Medulla oblongata (tissue), 1 donor: ENCODE results near the gene POMGNT1.
"Not testable (repeated sequence)": the region's sequence is repeated elsewhere in the genome, so short reads cannot be mapped to it uniquely, and the experiment has no call there.

Experiments
- DNase-seq: peaks from one replicate; pipeline ENCODE4 v3.0.0-alpha.2; 2015; ENCODE audit errors: extremely low spot score

Gene POMGNT1

DNA sequence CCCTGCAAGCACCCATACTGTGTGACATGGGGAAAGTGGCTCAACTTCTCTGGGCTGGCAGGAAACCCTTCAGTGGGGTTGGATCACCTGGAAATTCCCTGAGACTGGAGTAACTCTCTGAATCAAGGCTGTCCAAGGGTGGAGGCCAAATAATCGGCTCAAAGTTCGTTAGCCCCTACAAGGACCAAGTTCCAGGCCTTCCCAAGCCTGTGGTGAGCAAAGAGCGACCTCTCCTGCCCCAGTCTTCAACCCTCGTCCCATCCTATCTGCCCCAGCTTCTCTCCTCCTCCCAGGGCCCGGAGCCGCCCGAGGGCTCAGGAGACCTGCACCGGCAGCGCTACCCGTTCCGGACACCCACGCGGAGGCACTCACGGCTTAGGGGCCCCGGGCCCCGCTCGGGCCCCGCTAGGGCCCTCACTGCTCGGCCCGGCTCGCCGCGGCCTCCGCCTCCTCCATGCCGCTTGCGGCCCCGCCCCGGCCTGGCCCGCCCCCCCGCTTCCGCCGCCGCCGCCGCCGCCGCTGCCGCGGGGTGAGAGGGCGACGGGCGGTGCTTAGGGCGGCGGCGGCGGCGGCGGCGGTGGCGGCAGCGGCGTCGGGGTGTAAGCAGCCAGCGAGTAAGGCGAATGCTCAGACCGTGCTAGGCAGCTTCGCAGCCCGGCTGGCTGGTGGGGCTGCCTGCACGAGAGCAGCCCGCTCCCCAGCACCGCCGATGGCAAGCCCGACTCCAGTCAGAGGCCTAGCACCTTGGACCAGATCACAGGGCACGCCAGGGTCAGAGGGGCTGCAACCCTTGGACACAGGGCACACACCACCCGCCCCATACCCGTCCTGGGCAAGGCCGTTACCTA is at the start of gene POMGNT1:
Gene POMGNT1 (minus strand): TSS at position 471 of the 848 bp plus-strand sequence. CDS start 613 bp downstream, outside the sequence.
- peak; percentile 58 for DNase-seq

DNA sequence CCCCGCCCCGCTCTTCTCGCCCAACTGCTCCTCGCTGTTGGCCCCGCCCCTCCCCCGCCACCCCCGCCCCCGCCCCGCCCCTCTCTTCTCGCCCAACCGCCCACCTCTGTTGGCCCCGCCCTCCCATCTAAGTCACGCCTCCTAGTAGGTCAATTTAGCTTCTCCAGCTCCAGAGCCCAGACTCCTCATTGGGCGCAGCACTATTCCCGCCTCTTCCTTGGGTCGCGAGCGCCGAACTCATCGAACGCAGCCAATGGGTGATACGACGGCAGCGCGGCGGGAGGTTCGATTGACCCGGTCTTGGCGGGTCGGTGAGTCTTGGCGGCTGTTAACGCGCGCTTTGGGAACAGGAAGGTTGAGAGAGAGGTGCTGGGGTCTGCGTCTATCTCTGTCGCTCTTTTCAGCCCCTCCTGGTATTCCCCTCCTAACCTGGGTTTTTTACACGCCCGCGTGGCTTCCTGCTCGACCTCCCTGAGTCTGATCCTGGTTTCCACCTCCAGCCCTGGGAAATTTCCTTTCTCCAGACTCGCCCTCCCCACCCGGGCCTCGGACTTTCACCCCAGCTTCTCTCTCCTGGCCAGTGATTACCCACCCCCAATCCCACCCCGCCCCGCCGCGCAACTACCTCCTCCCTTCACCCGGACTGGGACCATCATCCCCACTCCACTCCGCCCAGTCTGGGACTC is 49.3 kb upstream of the POMGNT1 start, which contains the start of gene RAD54L:
Gene RAD54L (plus strand): TSS at position 328 of the 686 bp plus-strand sequence. CDS start 643 bp downstream, outside the sequence.
- peak; percentile 99 for DNase-seq

DNA sequence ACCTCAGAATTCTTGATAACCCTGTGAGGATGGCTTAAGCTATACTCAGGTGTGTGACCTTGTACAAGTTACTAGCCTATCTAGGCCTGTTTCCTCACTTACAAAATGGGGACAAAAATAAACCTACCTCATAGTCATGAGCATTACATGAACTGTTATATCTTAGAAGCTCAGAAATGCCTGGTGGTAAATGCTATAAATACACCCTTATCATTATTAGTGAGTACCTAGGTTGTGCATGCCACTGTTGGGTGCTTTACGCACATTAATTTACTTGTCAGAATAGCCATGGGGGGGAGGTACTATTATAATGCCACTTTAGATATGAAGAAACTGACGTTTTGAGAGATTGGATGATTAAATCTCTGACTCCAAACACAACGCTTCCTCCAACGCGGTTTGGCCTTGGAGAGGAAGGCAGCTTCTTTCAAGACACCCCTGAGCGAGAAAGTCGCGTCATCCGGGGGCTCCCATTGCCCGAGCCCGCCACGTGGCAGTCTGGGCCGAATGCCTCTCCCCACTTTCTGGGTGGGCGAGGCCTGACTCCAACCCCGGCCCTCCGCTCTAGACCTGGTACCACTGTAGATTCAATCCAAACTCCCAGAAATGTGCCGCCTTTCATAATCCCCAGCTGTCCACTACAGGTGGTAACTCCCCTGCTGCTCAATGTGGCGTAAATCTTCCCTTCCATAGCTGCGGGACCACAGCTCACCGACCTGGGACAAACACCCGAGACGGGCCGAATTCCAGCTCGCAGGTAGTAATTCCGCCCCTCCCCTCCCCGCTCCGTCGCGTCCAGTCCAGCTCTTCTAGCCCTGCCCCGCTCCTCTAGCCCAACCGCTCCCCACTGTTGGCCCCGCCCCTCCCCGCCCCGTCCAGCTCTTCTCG is 48.6 kb upstream of the POMGNT1 start:
- no peak for DNase-seq

DNA sequence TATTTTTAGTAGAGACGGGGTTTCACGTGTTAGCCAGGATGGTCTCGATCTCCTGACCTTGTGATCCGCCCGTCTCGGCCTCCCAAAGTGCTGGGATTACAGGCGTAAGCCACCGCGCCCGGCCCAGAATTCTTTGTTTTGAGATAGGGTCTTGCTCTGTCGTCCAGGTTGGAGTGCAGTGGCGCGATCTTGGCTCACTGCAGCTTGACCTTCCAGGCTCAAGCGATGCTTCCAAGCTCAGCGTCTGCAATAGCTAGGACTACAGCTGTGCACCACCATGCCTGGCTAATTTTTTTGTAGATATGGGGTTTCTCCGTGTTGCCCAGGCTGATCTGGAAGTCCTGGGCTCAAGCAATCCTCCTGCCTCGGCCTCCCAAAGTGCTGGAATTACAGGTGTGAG is 47.9 kb upstream of the POMGNT1 start:
- not testable (repeated sequence) for DNase-seq

DNA sequence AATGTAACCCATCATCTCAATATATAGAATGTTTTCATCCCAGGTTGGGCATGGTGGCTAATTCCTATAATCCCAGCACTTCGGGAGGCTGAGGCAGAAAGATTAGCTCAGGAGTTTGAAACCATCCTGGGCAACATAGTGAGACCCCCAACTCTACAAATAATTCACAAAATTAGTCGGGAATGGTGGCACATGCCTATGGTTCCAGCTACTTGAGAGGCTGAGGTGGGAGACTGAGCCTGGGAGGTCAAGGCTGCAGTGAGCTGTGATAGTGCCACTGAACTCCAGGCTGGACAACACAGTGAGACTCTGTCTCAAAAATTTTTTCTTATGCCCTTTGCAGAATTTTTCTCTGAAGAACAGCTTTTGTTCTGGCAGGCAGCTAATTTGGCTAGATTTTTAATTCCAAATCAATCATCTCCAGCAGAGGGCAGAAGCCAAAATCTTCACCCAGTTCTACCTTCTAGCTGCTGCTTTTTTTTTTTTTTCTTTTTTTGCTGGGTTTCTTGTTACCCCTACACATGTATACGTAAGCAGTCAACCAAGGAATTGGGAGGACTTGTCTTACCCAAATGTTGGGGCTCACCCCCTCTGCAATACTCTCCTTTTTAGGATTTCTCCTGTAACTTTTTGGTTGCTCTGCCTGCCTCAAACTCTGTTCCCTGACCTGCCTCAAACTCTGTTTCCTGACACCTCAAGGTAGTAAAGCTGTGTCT is 46.6 kb upstream of the POMGNT1 start:
- DNase-seq, result no peak

DNA sequence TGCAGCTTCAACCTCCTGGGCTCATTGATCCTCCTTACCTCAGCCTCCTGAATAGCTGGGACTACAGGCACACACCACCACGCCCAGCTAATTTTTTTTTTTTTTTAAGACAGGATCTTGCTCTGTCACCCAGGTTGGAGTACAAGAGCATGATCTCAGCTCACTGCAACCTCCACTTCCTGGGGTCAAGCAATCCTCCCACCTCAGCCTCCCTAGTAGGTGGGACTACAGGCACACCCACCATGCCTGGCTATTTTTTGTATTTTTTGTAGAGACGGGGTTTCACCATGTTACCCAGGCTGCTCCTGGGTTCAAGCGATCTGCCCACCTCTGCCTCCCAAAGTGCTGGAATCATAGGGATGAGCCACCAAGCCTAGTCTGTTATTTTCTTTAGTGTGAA is 45.6 kb upstream of the POMGNT1 start:
- DNase-seq, result not testable (repeated sequence)

DNA sequence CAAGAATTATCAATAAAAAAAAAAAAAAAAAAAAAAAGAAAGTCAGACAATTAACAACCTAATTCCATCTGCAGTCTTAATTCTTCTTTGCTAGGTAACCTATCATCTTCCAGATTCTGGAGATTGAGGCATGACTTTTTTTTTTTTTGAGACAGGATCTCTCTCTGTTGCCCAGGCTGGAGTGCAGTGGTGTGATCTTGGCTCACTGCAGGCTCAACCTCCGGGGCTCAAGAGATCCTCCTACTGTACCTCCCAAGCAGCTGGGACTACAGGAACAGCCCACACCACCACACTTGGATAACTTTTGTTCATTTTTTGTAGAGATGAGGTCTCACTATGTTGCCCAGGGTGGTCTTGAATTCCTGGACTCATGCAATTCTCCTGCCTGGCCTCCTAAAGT is 44.7 kb upstream of the POMGNT1 start:
- DNase-seq, result no peak

DNA sequence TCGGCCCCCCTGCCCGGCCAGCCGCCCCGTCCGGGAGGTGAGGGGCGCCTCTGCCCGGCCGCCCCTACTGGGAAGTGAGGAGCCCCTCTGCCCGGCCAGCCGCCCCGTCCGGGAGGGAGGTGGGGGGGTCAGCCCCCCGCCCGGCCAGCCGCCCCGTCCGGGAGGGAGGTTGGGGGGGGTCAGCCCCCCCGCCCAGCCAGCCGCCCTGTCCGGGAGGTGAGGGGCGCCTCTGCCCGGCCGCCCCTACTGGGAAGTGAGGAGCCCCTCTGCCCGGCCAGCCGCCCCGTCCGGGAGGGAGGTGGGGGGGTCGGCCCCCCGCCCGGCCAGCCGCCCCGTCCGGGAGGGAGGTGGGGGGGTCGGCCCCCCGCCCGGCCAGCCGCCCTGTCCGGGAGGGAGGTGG is 43.5 kb upstream of the POMGNT1 start:
- not testable (repeated sequence) for DNase-seq

DNA sequence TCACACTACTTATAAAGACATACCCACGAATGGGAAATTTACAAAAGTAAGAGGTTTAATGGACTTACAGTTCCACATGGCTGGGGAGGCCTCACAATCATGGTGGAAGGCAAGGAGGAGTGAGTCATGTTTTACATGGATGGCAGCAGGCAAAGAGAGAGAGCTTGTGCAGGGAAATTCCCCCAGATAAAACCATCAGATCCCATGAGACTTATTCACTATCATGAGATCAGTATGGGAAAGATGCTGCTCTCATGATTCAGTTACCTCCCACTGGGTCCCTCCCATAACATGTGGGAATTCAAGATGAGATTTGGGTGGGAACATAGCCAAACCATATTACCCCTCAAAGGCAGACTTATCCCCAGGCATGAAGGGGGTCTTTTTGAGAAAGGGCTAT is 40.6 kb upstream of the POMGNT1 start:
- DNase-seq, result not testable (repeated sequence)

DNA sequence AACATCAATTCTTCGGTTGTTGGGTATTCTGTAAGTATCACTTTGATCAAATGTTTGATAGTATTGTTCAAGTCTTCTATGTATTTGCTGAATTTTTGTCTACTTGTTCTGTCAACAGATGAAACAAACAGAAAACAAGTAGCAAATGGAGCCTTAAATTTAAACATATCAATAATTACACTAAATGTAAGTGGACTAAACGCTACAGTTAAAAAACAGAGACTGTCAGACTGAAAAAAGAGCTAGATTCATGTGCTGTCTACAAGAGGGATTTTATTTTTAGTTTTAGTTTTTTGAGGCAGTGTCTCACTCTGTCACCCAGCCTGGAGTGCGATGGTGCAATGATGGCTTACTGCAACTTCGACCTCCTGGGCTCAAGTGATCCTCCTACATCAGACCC is 38.6 kb upstream of the POMGNT1 start:
- no peak for DNase-seq

DNA sequence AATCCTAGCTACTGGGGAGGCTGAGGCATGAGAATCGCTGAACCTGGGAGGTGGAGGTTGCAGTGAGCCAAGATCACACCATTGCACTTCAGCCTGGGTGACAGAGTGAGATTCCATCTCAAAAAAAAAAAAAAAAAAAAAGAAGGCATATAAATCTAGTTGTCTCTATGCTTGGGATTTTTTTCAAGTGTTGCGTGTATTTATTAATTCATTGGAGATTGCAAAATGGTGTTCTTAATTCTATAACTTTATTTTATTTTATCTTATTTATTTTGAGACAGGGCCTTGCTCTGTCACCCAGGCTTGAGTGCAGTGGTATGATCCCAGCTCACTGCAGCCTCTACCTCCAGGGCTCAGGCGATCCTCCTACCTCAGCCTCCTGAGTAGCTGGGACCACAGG is 33.0 kb upstream of the POMGNT1 start:
- not testable (repeated sequence) for DNase-seq

DNA sequence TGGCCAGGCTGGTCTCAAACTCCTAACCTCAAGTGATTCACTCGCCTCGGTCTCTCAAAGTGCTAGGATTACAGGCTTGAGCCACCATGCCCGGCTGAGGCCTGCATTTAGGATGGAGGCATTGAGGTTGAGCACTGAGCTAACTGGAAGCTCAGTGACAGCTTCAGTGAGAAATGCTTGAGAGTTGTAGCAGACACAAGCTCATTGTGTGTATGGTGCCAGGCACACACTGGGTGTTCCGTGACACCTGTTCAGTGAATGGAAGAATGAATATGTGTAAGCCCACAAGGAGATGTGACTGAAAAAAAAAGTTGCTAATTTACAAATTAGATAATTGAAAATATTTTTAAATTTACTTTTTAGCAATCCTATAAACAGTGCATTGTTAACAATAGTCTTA is 26.7 kb upstream of the POMGNT1 start:
- DNase-seq, result peak; percentile 80

DNA sequence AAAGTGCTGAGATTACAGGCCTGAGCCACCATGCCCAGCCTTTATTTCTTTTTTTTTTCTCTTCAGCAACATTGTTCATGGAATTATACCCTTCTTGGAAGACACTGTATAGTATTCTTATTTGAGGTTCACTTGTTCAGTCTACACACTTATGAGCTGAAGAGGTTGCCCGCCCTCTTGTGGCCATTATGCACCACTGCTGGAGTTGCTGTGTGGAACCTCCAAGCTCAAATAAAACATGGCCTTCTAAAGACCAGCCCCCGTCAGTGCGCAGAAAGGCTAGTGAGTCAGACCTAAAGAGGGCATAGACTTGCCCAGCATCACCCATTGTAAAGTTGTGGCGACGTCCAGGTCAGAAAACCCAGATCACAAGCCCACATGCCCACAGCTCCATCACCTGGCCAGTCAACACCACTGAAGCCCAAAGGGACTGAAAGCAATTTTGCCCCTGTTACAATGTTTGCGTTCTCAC is 25.3 kb upstream of the POMGNT1 start:
- peak; percentile 94 for DNase-seq

DNA sequence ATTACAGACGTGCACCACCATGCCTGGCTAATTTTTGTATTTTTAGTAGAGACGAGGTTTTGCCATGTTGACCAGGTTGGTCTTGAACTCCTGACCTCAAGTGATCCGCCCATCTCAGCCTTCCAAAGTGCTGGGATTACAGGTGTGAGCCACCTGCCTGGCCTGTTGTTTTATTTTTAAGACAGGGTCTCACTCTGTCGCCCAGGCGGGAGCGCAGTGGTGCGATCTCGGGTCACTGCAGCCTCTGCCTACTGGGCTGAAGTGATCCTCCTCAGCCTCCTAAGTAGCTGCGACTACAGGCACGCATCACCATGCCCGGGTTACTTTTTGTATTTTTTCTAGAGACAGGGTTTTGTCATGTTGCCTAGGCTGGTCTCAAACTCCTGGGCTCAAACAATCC is 24.8 kb upstream of the POMGNT1 start:
- DNase-seq, result not testable (repeated sequence)

DNA sequence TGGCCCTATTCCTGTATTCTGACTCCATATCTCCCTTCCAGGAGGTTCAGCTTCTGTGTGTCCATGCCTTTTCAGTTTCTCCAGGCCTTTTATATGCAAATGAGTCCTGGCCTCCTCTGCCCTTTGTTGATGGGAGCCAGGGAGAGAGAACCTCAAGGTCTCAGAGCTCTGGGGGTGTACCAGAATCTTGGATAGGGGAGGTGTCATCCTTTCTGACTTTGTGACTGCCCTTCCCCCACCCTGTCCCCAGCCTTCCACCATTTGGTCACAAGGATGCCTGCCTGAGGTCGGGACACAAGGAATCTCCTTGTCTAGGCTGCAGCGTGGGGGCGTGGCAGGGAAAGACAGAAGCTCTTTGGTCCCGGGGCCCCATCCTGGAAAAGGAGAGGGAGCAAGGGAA is 23.5 kb upstream of the POMGNT1 start:
- peak; percentile 95 for DNase-seq

DNA sequence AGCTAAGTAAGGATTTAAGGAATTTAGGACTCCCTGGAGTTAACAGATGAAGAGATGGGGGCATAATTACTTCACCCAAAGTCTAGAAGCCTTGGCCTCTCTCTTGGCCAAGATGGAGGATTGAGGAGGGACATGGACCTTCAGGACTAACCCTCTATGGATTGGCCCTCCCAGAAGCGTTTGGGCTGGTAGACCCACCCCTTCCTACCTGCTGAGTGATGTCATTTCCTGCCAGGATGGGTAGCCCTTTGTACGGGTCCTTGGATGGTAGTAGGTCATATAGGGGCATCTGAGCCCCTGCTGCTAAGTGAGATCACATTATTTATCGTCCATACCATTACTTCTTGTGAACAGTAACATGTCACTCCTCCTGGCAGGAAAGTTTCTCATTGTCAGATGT is 22.6 kb upstream of the POMGNT1 start:
- no peak for DNase-seq

DNA sequence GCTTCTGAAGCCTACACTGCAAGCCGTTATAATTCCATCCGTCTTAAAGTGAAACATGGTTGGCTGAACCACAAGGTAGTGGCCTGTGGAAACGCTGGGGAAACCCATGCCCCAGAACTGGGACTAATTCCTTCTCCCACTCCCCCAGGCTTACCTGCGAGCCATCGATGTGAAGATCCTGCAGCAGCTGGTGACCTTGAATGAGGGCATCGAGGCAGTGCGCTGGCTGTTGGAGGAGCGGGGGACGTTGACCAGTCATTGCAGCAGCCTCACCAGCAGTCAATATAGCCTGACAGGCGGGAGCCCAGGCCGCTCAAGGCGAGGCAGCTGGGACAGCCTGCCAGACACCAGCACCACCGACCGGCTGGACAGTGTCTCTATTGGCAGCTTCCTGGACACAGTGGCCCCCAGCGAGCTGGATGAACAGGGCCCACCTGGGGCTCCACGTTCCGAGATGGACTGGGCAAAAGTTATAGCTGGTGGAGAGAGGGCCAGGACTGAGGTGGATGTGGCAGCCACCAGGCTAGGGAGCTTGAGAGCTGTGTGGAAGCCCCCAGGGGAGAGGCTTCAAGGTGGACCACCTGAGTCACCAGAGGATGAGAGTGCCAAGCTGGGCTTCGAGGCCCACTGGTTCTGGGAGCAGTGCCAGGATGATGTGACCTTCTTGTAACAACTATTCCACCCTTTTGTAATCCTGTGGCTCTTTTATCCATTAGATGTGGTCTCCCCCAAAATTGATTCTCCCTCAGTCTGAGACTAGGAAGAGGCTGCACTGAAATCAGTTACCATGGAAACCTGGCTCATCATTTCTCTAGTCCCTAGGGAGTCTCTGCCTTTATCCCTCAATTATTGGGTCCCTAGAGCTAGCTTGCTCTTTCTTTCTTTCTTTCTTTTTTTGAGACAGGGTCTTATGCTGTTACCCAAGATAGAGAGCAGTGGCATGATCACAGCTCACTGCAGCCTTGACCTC is 21.6 kb upstream of the POMGNT1 start:
- no peak for DNase-seq

DNA sequence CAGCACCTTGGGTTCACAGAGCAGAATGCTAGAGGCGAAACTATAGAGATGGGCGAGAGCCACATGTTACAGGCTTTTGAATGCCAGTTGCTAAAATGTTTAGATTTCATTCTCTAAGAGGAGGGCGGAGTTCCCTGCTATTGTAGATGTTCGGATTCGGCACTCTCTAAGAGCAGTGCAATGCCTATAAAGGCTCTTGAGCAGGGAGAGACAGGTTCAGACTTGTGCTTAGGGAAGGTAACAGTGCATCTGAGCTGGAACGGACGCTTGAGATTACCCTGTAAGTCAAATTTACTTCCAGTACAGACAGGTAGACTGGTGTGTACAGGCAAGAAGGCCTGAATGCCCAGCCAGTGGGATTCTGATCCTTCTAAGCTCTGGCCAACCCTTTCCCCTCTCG is 20.2 kb upstream of the POMGNT1 start:
- no peak for DNase-seq

DNA sequence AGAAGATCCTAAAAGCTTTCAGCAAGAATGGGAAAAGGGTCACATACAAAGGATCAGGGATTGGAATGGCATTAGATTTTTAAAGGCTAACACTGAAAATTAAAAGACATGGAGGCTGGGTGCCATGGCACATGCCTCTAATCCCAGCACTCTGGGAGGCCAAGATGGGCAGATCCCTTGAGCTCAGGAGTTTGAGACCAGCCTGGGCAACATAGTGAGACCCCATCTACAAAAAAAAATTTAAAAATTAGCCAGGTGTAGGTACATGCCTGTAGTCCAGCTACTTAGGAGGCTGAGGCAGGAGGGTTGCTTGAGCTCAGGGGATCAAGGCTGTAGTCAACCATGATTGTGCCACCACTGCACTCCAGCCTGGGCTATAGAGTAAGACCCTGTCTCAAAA is 17.3 kb upstream of the POMGNT1 start:
- DNase-seq, result no peak

DNA sequence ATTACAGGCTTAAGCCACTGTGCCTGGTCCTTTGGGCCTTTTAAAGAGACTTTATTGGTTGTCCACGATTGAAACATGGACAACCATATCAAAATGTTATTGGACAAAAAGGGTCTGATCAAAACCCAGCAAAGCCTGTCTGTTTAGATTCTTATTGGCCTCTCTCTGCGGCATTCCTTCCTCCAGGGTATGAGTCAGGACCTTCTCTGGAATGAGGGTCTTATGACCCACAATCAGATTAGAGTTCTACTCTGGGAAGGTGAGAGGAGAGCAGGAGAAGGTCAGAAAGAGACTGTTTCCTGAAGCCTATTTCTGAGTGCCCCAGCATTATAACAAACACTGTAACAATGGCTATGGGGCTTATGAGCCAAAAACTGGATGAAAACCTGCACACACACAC is 12.8 kb upstream of the POMGNT1 start:
- no peak for DNase-seq
